Breast epithelium (tissue), 4 donors: ENCODE results near the gene TEX10. TPM values are rescaled to one million over a fixed set of nuclear protein-coding genes. Genes with fewer than 3 reads are reported as not detected.

Experiments
- DNase-seq, 2 donors: peaks; one replicate each; pipeline ENCODE4 v3.0.0-alpha.2; 2019; ENCODE audit warnings: low spot score in 2 of 2
- H3K27ac ChIP-seq, 2 donors: fragments of 200-600 bp; sonication (generic) in 1 of 2; one replicate each; pipeline ENCODE4 v1.5.1; 2016 to 2019; ENCODE audit warnings: mild to moderate bottlenecking in 1 of 2
- H3K27me3 ChIP-seq, 2 donors: fragments of 200-600 bp; sonication (generic) in 1 of 2; one replicate each; pipeline versions ENCODE4 v1.5.1 to v1.6.0; 2017 to 2019; ENCODE audit warnings: control low read depth in 1 of 2, mild to moderate bottlenecking in 1 of 2
- H3K36me3 ChIP-seq: fragments of 200-600 bp; one replicate; pipeline ENCODE4 v1.5.1; 2019
- H3K4me1 ChIP-seq, 2 donors: fragments of 200-600 bp; sonication (generic); one replicate each; pipeline ENCODE4 v1.5.1; 2016 to 2019; ENCODE audit warnings: control low read depth in 1 of 2
- H3K4me3 ChIP-seq, 3 donors: fragments of 200-600 bp; sonication (generic); 1 replicate in 2 of 3; 2 replicates in 1 of 3; pipeline ENCODE4 v1.5.1; 2016 to 2019; ENCODE audit warnings: mild to moderate bottlenecking in 3 of 3, moderate library complexity in 2 of 3
- H3K9me3 ChIP-seq, 2 donors: fragments of 200-600 bp; sonication (generic) in 1 of 2; one replicate each; pipeline ENCODE4 v1.5.1; 2016 to 2019; ENCODE audit warnings: control low read depth in 1 of 2
- CTCF ChIP-seq, 3 donors: fragments of 450-650 bp; IDR thresholded peaks; one replicate each; pipeline ENCODE4 v1.5.1; 2016 to 2017; ENCODE audit warnings: antibody characterized with exemption in 3 of 3, mild to moderate bottlenecking in 3 of 3, moderate library complexity in 3 of 3
- POLR2A ChIP-seq: fragments of 450-650 bp; IDR thresholded peaks from one replicate; pipeline ENCODE4 v1.6.1; 2016; ENCODE audit warnings: antibody characterized with exemption, mild to moderate bottlenecking, moderate library complexity
- POLR2AphosphoS5 ChIP-seq, 3 donors: sonication (generic); formaldehyde crosslinking; IDR thresholded peaks; one replicate each; pipeline ENCODE4 v1.6.1; 2017; ENCODE audit warnings: antibody characterized with exemption in 3 of 3
- intact Hi-C: fragments of 100-400 bp; cut with DNase I; formaldehyde crosslinking; loops from one replicate; pipeline ENCODE4 v1.15.1; 2023; ENCODE audit warnings: low total_unique reads
- total RNA-seq, 3 donors: library from RNA; depleted of rRNA; stranded (reverse); fragments of >200 nt; gene quantifications; one replicate each; pipeline ENCODE4 v1.1.0, GENCODE V29; 2016

Gene TEX10
- total RNA-seq, 3 donors from 2014 or later, result 13.8 to 30.4 (median 22.6) TPM

- H3K36me3 ChIP-seq, result no peaks in the 10 kb centered on the region
- DNase-seq, result no peak
- H3K4me3 ChIP-seq, result no peak overlapping the region
- no peaks in the 10 kb centered on the region for H3K9me3 ChIP-seq
- TF ChIP-seq CTCF (IDR thresholded peaks at IDR 0.05), result no peak
- no peak for TF ChIP-seq POLR2A
- no peak for TF ChIP-seq POLR2AphosphoS5 (IDR thresholded peaks at IDR 0.05)
- no peak overlapping the region for H3K27ac ChIP-seq
- no peaks in the 10 kb centered on the region for H3K27me3 ChIP-seq
- H3K4me1 ChIP-seq, result no peaks in the 10 kb centered on the region
- intact Hi-C loops, result loop anchor here (5.0 kb wide), 1 partner anchor 78 kb away; no protein-coding TSS in a partner anchor
Observed at GRCh38 chr9:100294341-100294740, 58.4 kb downstream of the TEX10 start.

GRCh38 chr9:100292414-100292813 lies 60.3 kb downstream of the TEX10 start:
- intact Hi-C loops, result loop anchor here (5.0 kb wide), 1 partner anchor 80 kb away; no protein-coding TSS in a partner anchor
- no peak for TF ChIP-seq POLR2AphosphoS5 (IDR thresholded peaks at IDR 0.05)
- no peak for TF ChIP-seq POLR2A
- TF ChIP-seq CTCF (IDR thresholded peaks at IDR 0.05), result no peak
- no peak for DNase-seq
- no peaks in the 10 kb centered on the region for H3K4me1 ChIP-seq
- no peak overlapping the region for H3K4me3 ChIP-seq
- no peaks in the 10 kb centered on the region for H3K27me3 ChIP-seq
- peaks cover 8% of the 10 kb centered on the region in 2 donors for H3K9me3 ChIP-seq
- H3K27ac ChIP-seq, result no peak overlapping the region
- H3K36me3 ChIP-seq, result no peaks in the 10 kb centered on the region

- Histone ChIP-seq H3K4me3 (no peak overlapping the region), H3K27ac (no peak overlapping the region), H3K36me3 (peaks cover 9% of the 10 kb centered on the region), H3K4me1 (no peaks in the 10 kb centered on the region), H3K27me3 (no peaks in the 10 kb centered on the region), H3K9me3 (peaks cover 8 to 13% of the 10 kb centered on the region in 2 donors)
- no peak for DNase-seq
- TF ChIP-seq POLR2AphosphoS5 (IDR thresholded peaks at IDR 0.05) (no peak), POLR2A (no peak), CTCF (IDR thresholded peaks at IDR 0.05) (no peak)
- intact Hi-C loops, result loop anchor here (5.0 kb wide), 1 partner anchor 82 kb away; no protein-coding TSS in a partner anchor
Observed at GRCh38 chr9:100290714-100291113, 62.0 kb downstream of the TEX10 start.

GRCh38 chr9:100287186-100287585 lies 65.6 kb downstream of the TEX10 start:
- Histone ChIP-seq H3K36me3 (peaks cover 9% of the 10 kb centered on the region), H3K9me3 (peaks cover 8 to 28% of the 10 kb centered on the region in 2 donors), H3K27ac (no peak overlapping the region), H3K4me1 (no peaks in the 10 kb centered on the region), H3K4me3 (no peak overlapping the region), H3K27me3 (no peaks in the 10 kb centered on the region)
- intact Hi-C loops, result no loop called here
- no peak for DNase-seq
- no peak for TF ChIP-seq CTCF (IDR thresholded peaks at IDR 0.05)
- no peak for TF ChIP-seq POLR2AphosphoS5 (IDR thresholded peaks at IDR 0.05)

GRCh38 chr9:100286257-100286656 lies 66.5 kb downstream of the TEX10 start:
- Histone ChIP-seq H3K4me1 (no peaks in the 10 kb centered on the region), H3K9me3 (peaks cover 8 to 28% of the 10 kb centered on the region in 2 donors), H3K27me3 (no peaks in the 10 kb centered on the region), H3K36me3 (peaks cover 9% of the 10 kb centered on the region), H3K27ac (no peak overlapping the region), H3K4me3 (no peak overlapping the region)
- no peak for DNase-seq
- TF ChIP-seq POLR2AphosphoS5 (IDR thresholded peaks at IDR 0.05) (no peak), CTCF (IDR thresholded peaks at IDR 0.05) (no peak), POLR2A (no peak)
- intact Hi-C loops, result no loop called here
